H1 (cell line): ENCODE data around the gene CELF2. TPM values are rescaled to one million over a fixed set of nuclear protein-coding genes. Genes with fewer than 3 reads are reported as not detected.

ENCODE experiments used
- SIN3A ChIP-seq, 2 experiments: IDR thresholded peaks in 1 of 2; conservative IDR thresholded peaks in 1 of 2; 2 replicates each; pipeline ENCODE4 v1.6.1; 2011 to 2012; ENCODE audit warnings: low read length in 2 of 2, improper control_type of control experiment in 1 of 2, low read depth in 1 of 2, mild to moderate bottlenecking in 1 of 2
- SP1 ChIP-seq: IDR thresholded peaks from 2 replicates; pipeline ENCODE4 v1.6.1; 2011; ENCODE audit warnings: low read depth, low read length
- polyA plus RNA-seq, 7 experiments: library from polyadenylated mRNA; depleted of rRNA in 3 of 7; stranded (reverse) in 5 of 7; unstranded in 2 of 7; fragments of >200 nt in 5 of 7; fragments of 200-250 nt in 2 of 7; gene quantifications; 1 replicate in 5 of 7; 2 replicates in 1 of 7; 4 replicates in 1 of 7; pipeline versions ENCODE4 v1.2.1 to v1.2.3, GENCODE V29; 2011 to 2013; ENCODE audit warnings: missing spikeins in 2 of 7, mixed read lengths in 2 of 7
- total RNA-seq: library from RNA; stranded (reverse); fragmentation: NEBNext Ultra II Directional; extraction: Animal tissue kit (Norgen Biotek cat#: 25700); gene quantifications from 2 replicates; pipeline ENCODE4 v1.2.1, GENCODE V29; 2021

The CELF2 gene
- total and polyA plus RNA-seq, 2 of the 8 experiments (the other 6 are each of a cell fraction or from before 2014, with no cell fraction given) = 18.3 to 22.7 TPM

- TF ChIP-seq SP1 (no peak), SIN3A (conservative IDR thresholded peaks at IDR 0.05 in 1 of 2, IDR thresholded peaks at IDR 0.05 in 1 of 2; ENCODE audit: low read depth in 1 of 2, low read length in 2 of 2) (no peak)
- TF ChIP-seq, all 59 proteins: peak for 0
These were observed 284.0 kb downstream of the CELF2 start (continued) for GRCh38 chr10:11301571-11302111.
